ENCODE results near the gene SGPL1.
A peak's percentile ranks its signal among the peaks of the same experiment; 100 is the strongest.

SGPL1 gene

GRCh38 chr10:70830164-70830563 is 14.4 kb downstream of the SGPL1 start:
- intact Hi-C loops (cut with DNase I; ENCODE audit: low total_unique reads): no loop called here
- TF ChIP-seq, protein P1, sequence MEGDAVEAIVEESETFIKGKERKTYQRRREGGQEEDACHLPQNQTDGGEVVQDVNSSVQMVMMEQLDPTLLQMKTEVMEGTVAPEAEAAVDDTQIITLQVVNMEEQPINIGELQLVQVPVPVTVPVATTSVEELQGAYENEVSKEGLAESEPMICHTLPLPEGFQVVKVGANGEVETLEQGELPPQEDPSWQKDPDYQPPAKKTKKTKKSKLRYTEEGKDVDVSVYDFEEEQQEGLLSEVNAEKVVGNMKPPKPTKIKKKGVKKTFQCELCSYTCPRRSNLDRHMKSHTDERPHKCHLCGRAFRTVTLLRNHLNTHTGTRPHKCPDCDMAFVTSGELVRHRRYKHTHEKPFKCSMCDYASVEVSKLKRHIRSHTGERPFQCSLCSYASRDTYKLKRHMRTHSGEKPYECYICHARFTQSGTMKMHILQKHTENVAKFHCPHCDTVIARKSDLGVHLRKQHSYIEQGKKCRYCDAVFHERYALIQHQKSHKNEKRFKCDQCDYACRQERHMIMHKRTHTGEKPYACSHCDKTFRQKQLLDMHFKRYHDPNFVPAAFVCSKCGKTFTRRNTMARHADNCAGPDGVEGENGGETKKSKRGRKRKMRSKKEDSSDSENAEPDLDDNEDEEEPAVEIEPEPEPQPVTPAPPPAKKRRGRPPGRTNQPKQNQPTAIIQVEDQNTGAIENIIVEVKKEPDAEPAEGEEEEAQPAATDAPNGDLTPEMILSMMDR (IDR thresholded peaks at IDR 0.05): no peak
- peaks cover 0 to 11% (median 6%) of the 10 kb centered on the region in 3 donors for H3K36me3 ChIP-seq
- H3K4me1 ChIP-seq: peaks cover 0 to 30% (median 1%) of the 10 kb centered on the region in 4 donors
- DNase-seq: no peak
- no peaks in the 10 kb centered on the region for H3K9me3 ChIP-seq
- no peak overlapping the region for H3K4me3 ChIP-seq
- H3K27ac ChIP-seq: no peak overlapping the region
- H3K27me3 ChIP-seq: no peaks in the 10 kb centered on the region

GRCh38 chr10:70832221-70832620 is 16.5 kb downstream of the SGPL1 start:
- Histone ChIP-seq H3K9me3 (no peaks in the 10 kb centered on the region), H3K36me3 (no peaks in the 10 kb centered on the region), H3K4me3 (no peak overlapping the region), H3K27me3 (no peaks in the 10 kb centered on the region), H3K27ac (no peak overlapping the region), H3K4me1 (peaks cover 0 to 45% (median 8%) of the 10 kb centered on the region in 4 donors)
- no peak for DNase-seq
- intact Hi-C loops (cut with DNase I; ENCODE audit: low total_unique reads): no loop called here
- TF ChIP-seq, protein P1 (IDR thresholded peaks at IDR 0.05): no peak

DNA sequence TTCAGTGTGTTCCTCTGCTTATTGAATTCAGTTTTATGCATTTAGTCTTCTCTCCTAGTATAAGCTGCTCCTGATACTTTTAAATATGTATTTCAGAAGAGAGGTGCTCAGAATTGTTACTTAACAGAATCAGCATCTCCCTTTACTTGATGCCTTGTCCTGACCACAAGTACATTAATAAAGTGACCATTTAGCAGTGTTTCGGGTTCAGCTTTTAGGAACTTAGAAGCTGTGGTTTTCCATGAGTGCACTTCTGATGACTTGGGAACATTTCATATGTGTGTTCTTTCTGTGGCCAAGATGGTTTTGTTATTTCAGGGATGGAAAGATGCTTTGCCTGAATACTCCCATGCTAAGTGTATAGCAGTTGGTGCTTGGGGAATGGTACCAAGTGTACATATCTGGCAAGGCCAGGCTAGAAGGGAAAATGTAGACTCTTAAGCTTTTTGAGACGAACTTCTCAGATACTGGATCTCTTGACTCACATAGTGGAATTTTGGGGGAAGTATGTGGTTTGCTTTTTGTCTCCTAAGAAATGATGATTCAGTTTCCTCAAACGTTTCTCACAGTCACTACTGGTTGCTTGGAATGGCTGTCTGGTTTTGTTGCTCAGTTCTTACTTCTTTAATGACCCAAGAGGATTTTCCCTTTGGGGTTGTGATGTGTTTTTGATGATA is 17.2 kb downstream of the SGPL1 start:
- Histone ChIP-seq H3K27me3 (no peaks in the 10 kb centered on the region), H3K9me3 (no peaks in the 10 kb centered on the region), H3K4me3 (no peak overlapping the region), H3K36me3 (peaks cover 0 to 4% (median 0%) of the 10 kb centered on the region in 3 donors), H3K4me1 (peaks cover 0 to 45% (median 8%) of the 10 kb centered on the region in 4 donors), H3K27ac (peak overlapping the region in 1 of 2 donors; percentile 18)
- no peak for DNase-seq
- TF ChIP-seq, protein P1 (IDR thresholded peaks at IDR 0.05): no peak
- intact Hi-C loops (cut with DNase I; ENCODE audit: low total_unique reads): no loop called here

GRCh38 chr10:70833601-70834000 is 17.9 kb downstream of the SGPL1 start:
- Histone ChIP-seq H3K4me1 (peaks cover 0 to 45% (median 8%) of the 10 kb centered on the region in 4 donors), H3K9me3 (no peaks in the 10 kb centered on the region), H3K4me3 (no peak overlapping the region), H3K27ac (peak overlapping the region in 1 of 2 donors; percentile 18), H3K36me3 (peaks cover 0 to 4% (median 0%) of the 10 kb centered on the region in 3 donors), H3K27me3 (no peaks in the 10 kb centered on the region)
- no peak for DNase-seq
- TF ChIP-seq, protein P1 (IDR thresholded peaks at IDR 0.05): no peak
- intact Hi-C loops (cut with DNase I; ENCODE audit: low total_unique reads): no loop called here

DNA sequence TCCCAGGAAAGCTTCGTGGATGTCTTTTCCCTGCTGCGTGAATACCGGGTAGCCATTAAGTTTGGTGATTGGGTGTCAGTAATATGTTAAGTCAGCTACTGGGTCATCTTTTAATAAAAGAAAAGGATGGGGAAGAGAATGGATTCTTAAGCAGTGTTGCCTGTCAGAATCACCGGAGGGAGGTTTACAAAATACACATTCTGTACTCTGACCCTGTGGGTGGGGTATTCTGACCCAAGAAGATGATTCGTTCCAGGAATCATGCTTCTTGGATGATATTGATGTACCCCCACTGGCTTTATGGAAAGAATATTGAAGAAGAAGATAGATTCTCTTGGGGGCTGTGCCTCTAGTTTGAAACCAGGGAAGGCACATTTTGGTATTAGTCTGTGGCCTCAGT is 18.3 kb downstream of the SGPL1 start:
- TF ChIP-seq, protein P1 (IDR thresholded peaks at IDR 0.05): no peak
- Histone ChIP-seq H3K27me3 (no peaks in the 10 kb centered on the region), H3K9me3 (no peaks in the 10 kb centered on the region), H3K4me1 (peaks cover 0 to 45% (median 8%) of the 10 kb centered on the region in 4 donors), H3K4me3 (no peak overlapping the region), H3K27ac (no peak overlapping the region), H3K36me3 (peaks cover 0 to 4% (median 0%) of the 10 kb centered on the region in 3 donors)
- intact Hi-C loops (cut with DNase I; ENCODE audit: low total_unique reads): no loop called here
- no peak for DNase-seq

All from tibial artery (tissue), 4 donors.